HG02642 (cell line): ENCODE measurements around the gene INSRR.

ENCODE experiments used
- ATAC-seq: cut with Tn5 transposase; IDR thresholded peaks from one replicate; pipeline ENCODE4 v1.9.1; 2021; ENCODE audit warnings: mild to moderate bottlenecking; ENCODE audit not compliant: unreplicated experiment, poor library complexity

Gene INSRR

GRCh38 chr1:156876281-156876680 lies 17.4 kb upstream of the INSRR start:
- ATAC-seq: no peak

DNA sequence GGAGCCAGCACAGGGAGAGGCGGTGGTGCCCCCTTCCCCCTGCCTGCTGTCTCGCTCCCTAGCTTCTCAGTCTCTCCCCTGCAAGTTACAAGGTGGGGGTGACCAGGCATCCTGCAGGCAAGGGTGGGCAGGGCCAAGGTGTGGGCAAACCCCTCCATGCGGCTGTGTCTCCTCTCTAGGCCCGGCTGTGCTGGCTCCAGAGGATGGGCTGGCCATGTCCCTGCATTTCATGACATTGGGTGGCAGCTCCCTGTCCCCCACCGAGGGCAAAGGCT lies 16.4 kb upstream of the INSRR start:
- no peak for ATAC-seq

DNA sequence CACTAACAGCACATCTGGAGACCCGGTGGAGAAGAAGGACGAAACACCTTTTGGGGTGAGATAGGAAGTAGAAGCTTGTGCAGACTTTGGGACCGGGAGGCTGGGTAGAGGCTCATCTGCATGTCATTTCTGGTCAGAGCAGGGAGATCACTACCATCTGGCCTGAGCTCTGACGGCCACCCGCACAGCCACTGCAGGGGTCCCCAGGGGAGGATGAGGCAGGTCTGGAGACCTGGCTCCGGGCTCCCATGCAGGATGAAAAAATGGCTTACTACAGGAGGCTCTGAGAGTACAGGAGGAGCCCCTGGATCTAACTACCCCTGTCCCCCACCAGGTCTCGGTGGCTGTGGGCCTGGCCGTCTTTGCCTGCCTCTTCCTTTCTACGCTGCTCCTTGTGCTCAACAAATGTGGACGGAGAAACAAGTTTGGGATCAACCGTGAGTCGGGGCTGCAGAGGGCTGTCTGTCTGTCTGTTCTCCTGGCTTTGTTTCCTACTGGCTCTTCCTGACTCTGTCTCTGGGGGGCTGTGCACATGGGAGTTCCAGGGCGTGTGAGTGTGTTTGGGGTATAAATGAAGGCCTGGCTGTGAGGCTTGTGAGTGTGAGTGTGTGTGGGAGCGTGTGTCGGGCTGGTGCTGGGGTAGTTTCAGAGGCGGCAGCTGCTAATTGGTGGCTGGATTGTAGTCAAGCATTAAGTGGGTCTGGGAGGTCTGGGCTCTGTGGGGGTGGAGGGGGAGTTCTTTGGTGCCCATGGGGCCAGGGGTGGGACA lies 15.8 kb upstream of the INSRR start:
- no peak for ATAC-seq

DNA sequence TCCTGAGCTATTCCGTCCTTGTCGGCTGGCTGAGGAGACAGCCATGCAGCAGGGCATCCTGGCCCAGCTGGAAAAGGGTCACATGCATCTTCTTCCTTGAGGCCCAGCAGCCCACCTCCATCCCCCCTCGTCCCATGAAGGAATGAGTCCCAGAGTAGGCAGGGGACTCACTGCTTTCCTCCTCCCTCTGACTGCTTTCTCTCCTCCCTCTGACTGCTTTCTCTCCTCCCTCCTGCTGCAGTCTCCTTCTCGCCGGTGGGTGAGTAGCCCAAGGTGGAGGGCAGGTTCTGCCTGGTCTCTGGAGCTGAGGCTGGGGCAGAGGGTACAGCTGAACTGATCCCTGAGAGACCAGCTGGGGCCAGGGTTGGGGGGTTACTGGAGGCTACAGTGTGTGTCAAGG lies 15.2 kb upstream of the INSRR start:
- ATAC-seq: no peak

- ATAC-seq: no peak
Observed at GRCh38 chr1:156873659-156874058, 14.7 kb upstream of the INSRR start.

- no peak for ATAC-seq
Observed at GRCh38 chr1:156869455-156869854, 10.5 kb upstream of the INSRR start.

DNA sequence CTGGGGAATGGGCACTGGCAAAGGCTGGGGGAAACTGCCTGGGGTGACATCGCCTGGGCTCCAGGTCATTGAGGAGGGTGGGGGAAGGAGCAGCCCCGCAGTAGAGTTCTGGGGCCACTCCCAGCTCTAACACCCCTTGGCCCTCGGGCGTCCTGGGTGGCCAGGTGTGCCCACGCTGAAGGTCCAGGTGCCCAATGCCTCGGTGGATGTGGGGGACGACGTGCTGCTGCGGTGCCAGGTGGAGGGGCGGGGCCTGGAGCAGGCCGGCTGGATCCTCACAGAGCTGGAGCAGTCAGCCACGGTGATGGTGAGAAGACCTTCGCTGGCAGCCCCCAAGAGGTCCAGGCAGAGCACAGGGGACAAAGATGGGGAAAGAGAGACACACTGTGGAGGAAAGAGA lies 9.4 kb upstream of the INSRR start:
- ATAC-seq: no peak

DNA sequence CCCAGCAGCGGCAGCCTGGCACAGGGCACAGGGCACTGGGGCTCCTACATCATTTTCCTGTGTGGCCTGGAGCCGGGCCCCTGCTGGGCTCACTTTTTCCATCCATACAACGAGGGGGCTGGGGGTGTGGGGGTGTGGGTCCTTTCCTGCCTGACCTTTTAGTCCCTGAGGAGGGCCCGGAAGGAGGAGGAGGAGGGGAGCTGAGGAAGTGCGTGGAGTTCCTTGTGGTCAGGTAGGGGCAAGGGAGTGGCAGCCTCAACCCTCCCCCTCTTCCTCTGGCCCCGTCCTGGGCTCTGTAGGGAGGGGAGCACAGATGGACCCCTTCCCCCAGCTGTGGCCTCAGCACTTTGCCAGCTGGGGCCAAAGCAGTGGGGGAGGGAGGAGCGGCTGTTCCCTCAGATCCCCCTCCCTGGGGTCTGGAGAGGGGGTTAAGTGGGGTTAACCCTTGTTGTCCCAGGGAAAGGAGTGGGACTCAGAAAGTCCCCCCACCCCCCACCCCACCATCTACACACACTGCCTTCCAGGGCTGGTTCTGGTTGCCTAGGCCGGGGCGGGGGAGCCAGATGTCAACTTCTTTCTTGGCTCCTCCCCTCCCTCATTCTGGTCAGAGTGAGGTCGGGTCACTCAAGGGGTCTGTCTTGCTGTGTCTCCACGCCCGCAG lies 7.5 kb upstream of the INSRR start:
- no peak for ATAC-seq

DNA sequence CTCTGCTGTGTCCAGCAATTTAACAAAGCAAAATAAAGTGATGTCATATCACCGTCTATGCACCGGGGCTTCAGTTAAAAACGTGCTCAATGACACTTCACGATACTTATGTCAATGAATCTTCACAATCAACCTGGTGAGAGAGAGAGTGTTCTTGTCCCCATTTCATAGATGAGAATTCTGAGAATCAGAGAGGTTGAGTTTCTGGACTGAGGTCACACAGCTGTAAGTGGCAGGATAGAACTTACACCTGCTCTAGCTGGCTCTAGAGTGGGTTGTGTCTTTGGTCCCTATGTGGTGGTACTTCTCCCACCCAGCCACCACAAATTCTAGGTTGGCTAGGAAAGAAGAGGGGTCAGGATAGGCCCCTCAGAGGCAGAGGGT lies 6.9 kb upstream of the INSRR start:
- no peak for ATAC-seq

- ATAC-seq: no peak
Observed at GRCh38 chr1:156865258-156865657, 6.3 kb upstream of the INSRR start.

GRCh38 chr1:156864796-156865195 lies 5.9 kb upstream of the INSRR start:
- ATAC-seq: no peak

- ATAC-seq: no peak
Observed at GRCh38 chr1:156863631-156864030, 4.7 kb upstream of the INSRR start.

GRCh38 chr1:156862997-156863599 lies 4.2 kb upstream of the INSRR start:
- no peak for ATAC-seq

DNA sequence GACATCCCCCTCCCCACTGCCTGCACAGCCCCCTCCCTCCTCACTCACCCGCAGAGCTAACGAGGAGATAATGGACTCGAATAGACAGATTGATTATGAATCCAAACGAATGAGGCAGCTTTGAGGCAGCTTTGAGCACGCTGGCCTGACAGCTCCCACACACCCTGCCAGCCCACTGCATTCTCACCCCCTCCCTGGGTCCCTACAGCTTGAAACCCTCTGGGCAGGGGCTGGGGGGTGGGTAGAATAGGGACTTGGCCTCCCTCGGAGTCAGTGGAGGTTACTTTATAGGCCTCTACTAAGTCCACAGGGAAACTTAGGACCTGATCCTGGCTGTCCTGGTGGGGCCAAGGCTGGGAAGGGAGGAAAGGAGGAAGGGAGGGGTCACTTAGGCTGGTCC lies 3.7 kb upstream of the INSRR start:
- no peak for ATAC-seq

- no peak for ATAC-seq
Observed at GRCh38 chr1:156860628-156861423, 1.9 kb upstream of the INSRR start, which contains the start of gene NTRK1. TSS of gene NTRK1 (plus strand) at chr1:156860865. CDS start at chr1:156860935, 70 bp downstream.

GRCh38 chr1:156860113-156860627 lies 1.3 kb upstream of the INSRR start:
- no peak for ATAC-seq

DNA sequence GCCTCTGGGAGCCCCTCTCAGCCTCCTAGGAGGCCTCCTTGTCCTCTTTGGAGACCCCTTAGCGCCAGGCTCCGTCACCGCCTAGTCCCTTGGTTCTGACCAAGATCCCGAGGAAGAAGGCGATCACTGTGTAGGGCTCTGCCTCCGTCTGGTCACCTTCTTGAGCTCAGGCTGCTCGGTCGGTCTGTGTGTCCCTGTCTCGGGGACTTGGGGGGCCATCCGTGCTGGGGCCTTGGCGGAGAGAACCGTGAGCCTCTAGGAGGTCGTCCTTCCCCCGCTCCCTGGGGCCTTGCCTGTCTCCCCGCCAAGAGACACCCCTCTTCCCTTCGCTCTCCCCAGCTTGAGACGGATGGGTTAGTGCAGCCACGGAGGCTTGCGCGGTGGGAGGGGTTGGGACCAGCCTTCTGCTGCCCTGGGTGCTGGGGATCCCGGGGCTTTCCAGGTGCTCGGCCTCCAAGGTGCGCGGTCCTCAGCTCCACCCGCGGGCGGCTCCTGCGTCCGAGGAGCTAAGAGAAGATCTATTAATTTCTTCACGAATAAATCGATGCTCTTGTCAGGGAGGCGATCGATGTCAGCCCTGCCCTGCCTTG lies 701 bp upstream of the INSRR start:
- ATAC-seq: no peak

GRCh38 chr1:156858555-156858956 lies 361 bp downstream of the INSRR start:
- no peak for ATAC-seq

DNA sequence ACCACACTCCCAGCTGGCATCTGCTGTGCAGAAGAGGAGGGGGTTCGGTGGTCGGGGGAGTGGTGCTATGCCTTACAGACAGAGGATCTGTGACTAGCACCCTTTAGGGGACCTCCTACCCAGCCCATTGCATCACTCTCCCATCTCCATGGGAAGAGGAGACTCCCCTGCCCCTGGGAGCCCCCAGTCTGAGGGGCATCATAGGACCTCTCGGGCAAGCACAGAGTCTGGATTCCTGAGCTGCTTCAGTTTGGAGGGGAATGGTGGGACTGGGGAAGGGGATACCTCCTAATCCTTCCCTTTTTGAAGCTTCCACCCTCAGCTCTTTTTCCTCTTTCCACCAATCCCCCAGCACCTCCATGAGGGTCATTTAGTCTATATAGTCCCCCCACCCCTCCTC lies 1.4 kb downstream of the INSRR start:
- ATAC-seq: no peak

DNA sequence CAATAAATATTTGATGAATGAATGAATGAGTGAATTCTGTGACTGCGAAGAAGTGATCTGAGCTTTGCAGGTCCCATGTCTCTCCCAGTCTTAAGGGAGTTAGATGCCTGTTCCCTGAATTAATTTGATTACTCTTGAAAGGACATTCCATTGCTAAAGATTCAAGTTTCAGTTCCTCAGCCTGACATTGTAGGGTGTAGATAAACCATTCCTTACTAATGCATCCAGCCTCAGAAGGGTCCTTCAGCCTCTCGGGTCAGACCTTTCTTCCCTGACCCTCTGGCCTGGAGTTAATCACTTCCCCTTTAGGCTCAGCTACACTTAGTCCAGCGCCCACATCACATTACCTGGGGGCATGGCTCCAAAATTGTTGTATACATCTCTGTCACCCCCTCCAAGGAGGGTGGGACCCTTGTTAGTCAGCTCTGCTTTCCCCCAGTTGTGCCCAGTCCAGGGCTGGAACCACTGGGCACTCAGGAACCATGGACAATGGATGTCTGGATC lies 2.6 kb downstream of the INSRR start:
- ATAC-seq: no peak
